Thymus (tissue), 11 donors: ENCODE results near the gene KCNS3. TPM values are rescaled to one million over a fixed set of nuclear protein-coding genes. Genes with fewer than 3 reads are reported as not detected.
A peak's percentile ranks its signal among the peaks of the same experiment; 100 is the strongest.

ENCODE experiments used
- DNase-seq, 9 donors: peaks; one replicate each; pipeline ENCODE4 v3.0.0-alpha.2; 2013; ENCODE audit warnings: low spot score in 9 of 9, low read depth in 6 of 9, missing footprints in 1 of 9
- H3K27ac ChIP-seq, 2 donors: one replicate each; pipeline ENCODE4 v1.5.1; 2013; ENCODE audit warnings: control low read depth in 1 of 2, low read depth in 1 of 2, low read length in 1 of 2, mild to moderate bottlenecking in 1 of 2, moderate library complexity in 1 of 2
- H3K27me3 ChIP-seq, 2 donors: one replicate each; pipeline ENCODE4 v1.5.1; 2013; ENCODE audit warnings: low read length in 1 of 2; ENCODE audit not compliant: control insufficient read depth in 2 of 2, insufficient read depth in 1 of 2
- H3K36me3 ChIP-seq, 2 donors: one replicate each; pipeline ENCODE4 v1.5.1; 2013; ENCODE audit warnings: low read length in 1 of 2, mild to moderate bottlenecking in 1 of 2, moderate library complexity in 1 of 2; ENCODE audit not compliant: control insufficient read depth in 2 of 2, insufficient read depth in 2 of 2
- H3K4me1 ChIP-seq, 2 donors: one replicate each; pipeline ENCODE4 v1.5.1; 2013; ENCODE audit warnings: low read length in 2 of 2; ENCODE audit not compliant: control insufficient read depth in 2 of 2, insufficient read depth in 2 of 2
- H3K4me3 ChIP-seq, 2 donors: one replicate each; pipeline ENCODE4 v1.5.1; 2013; ENCODE audit warnings: low read length in 2 of 2, control low read depth in 1 of 2, mild to moderate bottlenecking in 1 of 2
- H3K9me3 ChIP-seq, 2 donors: one replicate each; pipeline ENCODE4 v1.5.1; 2013; ENCODE audit warnings: low read length in 1 of 2, mild to moderate bottlenecking in 1 of 2; ENCODE audit not compliant: control insufficient read depth in 2 of 2, insufficient read depth in 1 of 2
- WGBS: extraction: QIAGEN DNeasy Blood & Tissue Kit; methylation state at CpG from one replicate; pipeline ENCODE4 v1.1.7; 2013; 5-methylcytosine and 5-hydroxymethylcytosine counted together
- polyA plus RNA-seq: library from polyadenylated mRNA; stranded (reverse); fragments of 200-250 nt; gene quantifications from one replicate; pipeline ENCODE4 v1.2.3, GENCODE V29; 2013
- total RNA-seq: library from RNA; stranded (reverse); fragments of 120-200 nt; gene quantifications from one replicate; pipeline ENCODE4 v1.2.4, GENCODE V29; 2013
- donor health status: healthy.

KCNS3 gene
- total and polyA plus RNA-seq, 2 donors, result 0.52 to 0.68 TPM

GRCh38 chr2:17918789-17919188 is 40.3 kb downstream of the KCNS3 start:
- 0% methylated on average over 1 of the region's 1 CpG for WGBS
- DNase-seq, result peak in 1 of 9 donors; percentile 4
- no peaks in the 10 kb centered on the region for H3K4me1 ChIP-seq
- H3K27me3 ChIP-seq, result no peaks in the 10 kb centered on the region
- H3K36me3 ChIP-seq, result no peaks in the 10 kb centered on the region
- H3K4me3 ChIP-seq, result no peak overlapping the region
- H3K9me3 ChIP-seq, result no peaks in the 10 kb centered on the region
- H3K27ac ChIP-seq, result no peak overlapping the region

DNA sequence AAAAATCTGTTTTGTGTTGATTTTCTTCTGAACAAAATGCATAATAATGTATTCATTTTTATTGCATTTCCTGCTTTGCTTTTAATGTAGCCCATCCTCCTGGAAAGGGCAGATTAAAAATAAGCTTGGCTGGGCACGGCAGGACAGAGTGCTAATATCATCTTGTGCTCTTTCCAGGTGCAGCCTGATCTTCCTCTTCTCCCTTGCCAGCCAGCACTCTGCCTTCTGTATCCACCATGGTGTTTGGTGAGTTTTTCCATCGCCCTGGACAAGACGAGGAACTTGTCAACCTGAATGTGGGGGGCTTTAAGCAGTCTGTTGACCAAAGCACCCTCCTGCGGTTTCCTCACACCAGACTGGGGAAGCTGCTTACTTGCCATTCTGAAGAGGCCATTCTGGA is 52.3 kb downstream of the KCNS3 start:
- Histone ChIP-seq H3K27me3 (no peaks in the 10 kb centered on the region), H3K36me3 (no peaks in the 10 kb centered on the region), H3K27ac (no peak overlapping the region), H3K9me3 (no peaks in the 10 kb centered on the region), H3K4me3 (no peak overlapping the region), H3K4me1 (no peaks in the 10 kb centered on the region)
- 92% methylated on average over 4 of the region's 4 CpGs for WGBS
- no peak for DNase-seq

DNA sequence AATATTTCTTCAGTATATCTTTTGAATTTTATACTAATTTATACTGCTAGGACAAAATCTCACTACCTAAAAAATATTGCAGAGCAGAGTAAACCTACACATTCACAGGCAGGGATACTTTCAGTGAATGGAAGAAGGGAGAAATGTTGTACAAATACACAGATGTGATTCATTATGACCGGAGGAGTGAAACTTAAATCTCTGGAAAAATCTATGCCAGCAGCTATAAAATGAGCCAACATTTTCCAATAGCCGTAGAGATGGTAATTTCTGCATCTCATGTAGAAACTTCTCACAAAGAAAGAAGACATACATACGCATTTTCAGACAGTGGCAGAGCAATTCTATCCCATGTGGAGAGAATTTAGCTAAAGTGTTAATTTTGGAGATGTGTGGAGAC is 54.8 kb downstream of the KCNS3 start:
- H3K4me3 ChIP-seq, result no peak overlapping the region
- no peak for DNase-seq
- 96% methylated on average over 3 of the region's 3 CpGs for WGBS
- no peak overlapping the region for H3K27ac ChIP-seq
- no peaks in the 10 kb centered on the region for H3K9me3 ChIP-seq
- H3K4me1 ChIP-seq, result no peaks in the 10 kb centered on the region
- no peaks in the 10 kb centered on the region for H3K27me3 ChIP-seq
- H3K36me3 ChIP-seq, result no peaks in the 10 kb centered on the region

DNA sequence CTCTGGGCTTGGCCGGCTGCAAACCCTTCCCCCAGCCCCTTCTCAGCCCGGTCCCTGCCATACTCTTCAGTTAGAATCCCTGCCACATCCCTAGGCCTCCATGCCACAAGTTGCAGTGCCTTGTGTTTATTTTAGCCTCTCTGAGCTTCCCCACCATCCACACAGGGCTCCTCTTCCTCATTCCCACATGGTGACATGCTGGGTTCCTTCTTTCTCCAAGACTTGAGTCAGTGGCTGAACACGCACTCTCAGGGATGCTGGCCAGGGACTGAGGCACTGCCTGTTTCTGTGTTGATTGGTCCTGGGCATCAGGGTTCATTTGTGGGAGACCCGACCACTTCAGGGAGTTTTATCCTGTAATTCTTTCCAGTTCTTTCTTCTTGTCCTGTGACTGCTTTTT is 56.3 kb downstream of the KCNS3 start:
- no peak overlapping the region for H3K27ac ChIP-seq
- WGBS, result 78% methylated on average over 4 of the region's 4 CpGs
- H3K36me3 ChIP-seq, result no peaks in the 10 kb centered on the region
- H3K9me3 ChIP-seq, result no peaks in the 10 kb centered on the region
- no peak overlapping the region for H3K4me3 ChIP-seq
- DNase-seq, result no peak
- H3K4me1 ChIP-seq, result no peaks in the 10 kb centered on the region
- H3K27me3 ChIP-seq, result no peaks in the 10 kb centered on the region

DNA sequence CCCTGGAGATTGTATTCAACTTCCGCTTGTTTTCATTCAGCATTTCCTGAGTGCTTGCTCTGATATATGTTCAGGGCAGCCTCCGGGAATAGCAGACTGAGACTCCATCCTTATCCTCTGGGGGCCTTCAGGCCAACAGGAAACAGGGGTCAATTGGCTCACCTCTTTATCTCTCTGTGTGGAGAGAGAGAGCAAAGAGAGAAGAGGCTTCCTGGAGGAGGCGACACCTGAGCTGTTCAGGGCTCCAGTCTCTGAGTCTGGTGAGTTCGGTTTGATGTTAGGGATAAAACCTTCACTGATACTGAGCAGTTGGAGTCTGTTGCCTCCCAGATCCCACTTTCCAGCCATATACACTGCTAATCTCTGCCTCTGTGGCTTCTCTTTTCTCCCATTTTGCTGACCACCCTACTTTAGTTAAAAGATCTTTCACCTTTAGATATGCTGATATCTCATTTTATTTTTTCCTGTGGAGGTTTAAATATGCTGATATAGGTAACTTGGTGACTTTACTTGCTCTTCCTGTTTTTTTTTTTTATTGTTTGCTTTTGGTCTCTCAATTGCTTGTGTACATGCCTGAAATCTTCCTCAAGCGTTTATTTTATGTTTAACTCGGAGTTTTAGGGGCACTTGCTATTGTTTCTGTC is 56.9 kb downstream of the KCNS3 start:
- Histone ChIP-seq H3K4me3 (no peak overlapping the region), H3K27me3 (no peaks in the 10 kb centered on the region), H3K9me3 (no peaks in the 10 kb centered on the region), H3K4me1 (no peaks in the 10 kb centered on the region), H3K36me3 (no peaks in the 10 kb centered on the region), H3K27ac (no peak overlapping the region)
- 84% methylated on average over 6 of the region's 6 CpGs for WGBS
- no peak for DNase-seq

- WGBS, result 89% methylated on average over 1 of the region's 1 CpG
Measured at GRCh38 chr2:17936599-17936998, 58.1 kb downstream of the KCNS3 start.

GRCh38 chr2:17940091-17940630 is 61.7 kb downstream of the KCNS3 start:
- no peak for DNase-seq
- Histone ChIP-seq H3K4me1 (no peaks in the 10 kb centered on the region), H3K27me3 (no peaks in the 10 kb centered on the region), H3K36me3 (no peaks in the 10 kb centered on the region), H3K27ac (no peak overlapping the region), H3K4me3 (no peak overlapping the region), H3K9me3 (no peaks in the 10 kb centered on the region)
- WGBS, result 92% methylated on average over 2 of the region's 2 CpGs

More at GRCh38 chr2:17936599-17936998, 58.1 kb downstream of the KCNS3 start:
- no peak overlapping the region for H3K27ac ChIP-seq
- no peak for DNase-seq
- H3K4me3 ChIP-seq, result no peak overlapping the region
- no peaks in the 10 kb centered on the region for H3K27me3 ChIP-seq
- H3K9me3 ChIP-seq, result no peaks in the 10 kb centered on the region
- no peaks in the 10 kb centered on the region for H3K4me1 ChIP-seq
- H3K36me3 ChIP-seq, result no peaks in the 10 kb centered on the region

- WGBS, result 77% methylated on average over 4 of the region's 4 CpGs
- no peaks in the 10 kb centered on the region for H3K4me1 ChIP-seq
- DNase-seq, result no peak
- no peaks in the 10 kb centered on the region for H3K9me3 ChIP-seq
- no peaks in the 10 kb centered on the region for H3K36me3 ChIP-seq
- H3K27ac ChIP-seq, result no peak overlapping the region
- H3K27me3 ChIP-seq, result no peaks in the 10 kb centered on the region
- H3K4me3 ChIP-seq, result no peak overlapping the region
Measured at GRCh38 chr2:17943444-17943843, 65.0 kb downstream of the KCNS3 start.

GRCh38 chr2:17947113-17947512 is 68.6 kb downstream of the KCNS3 start:
- peaks cover 0 to 5% of the 10 kb centered on the region in 2 donors for H3K4me1 ChIP-seq
- DNase-seq, result no peak
- H3K27me3 ChIP-seq, result no peaks in the 10 kb centered on the region
- 90% methylated on average over 3 of the region's 3 CpGs for WGBS
- H3K27ac ChIP-seq, result no peak overlapping the region
- H3K9me3 ChIP-seq, result no peaks in the 10 kb centered on the region
- H3K4me3 ChIP-seq, result no peak overlapping the region
- no peaks in the 10 kb centered on the region for H3K36me3 ChIP-seq
